Endothelial cell of umbilical vein (primary cell): ENCODE data around the gene BIN1. TPM values are rescaled to one million over a fixed set of nuclear protein-coding genes. Genes with fewer than 3 reads are reported as not detected.

Source experiments
- BruUV-seq: library from RNA; stranded (reverse); fragments of 400-500 nt; replicated peaks from 2 replicates; lab custom pipeline; 2021; lab: Mats Ljungman, UMichigan
- CTCF ChIA-PET: fragments of 300-600, 350-600 bp; sonication (Branson Sonifier 250); formaldehyde crosslinking; loops from one replicate; lab custom pipeline; 2021; ENCODE audit warnings: antibody characterized with exemption, inconsistent platforms; lab: Charles Lee
- POLR2A ChIA-PET: fragments of 300-600, 350-600 bp; sonication (Branson Sonifier 250); formaldehyde crosslinking; loops from one replicate; lab custom pipeline; 2021; ENCODE audit warnings: antibody characterized with exemption, inconsistent platforms; lab: Charles Lee
- DNase-seq: peaks from one replicate; pipeline ENCODE4 v3.0.0-alpha.2; 2011; ENCODE audit warnings: low read depth, low spot score
- FAIRE-seq: peaks from 2 replicates; lab custom pipeline; 2011; peaks lifted over from hg19 to GRCh38; lab: Jason Lieb, UNC
- H2AFZ ChIP-seq: 2 replicates; pipeline ENCODE4 v1.6.0; 2012; ENCODE audit warnings: low read depth, low read length, control low read depth, inconsistent platforms
- H3K27ac ChIP-seq: 2 replicates; pipeline ENCODE4 v1.5.1; 2011; ENCODE audit warnings: low read depth, mild to moderate bottlenecking, control low read depth, low read length, moderate library complexity; ENCODE audit not compliant: insufficient read depth
- H3K27me3 ChIP-seq, 2 experiments: 2 replicates each; pipeline versions ENCODE4 v1.6.0 to v1.6.1; 2011; ENCODE audit warnings: low read length in 2 of 2, mixed read lengths in 1 of 2; ENCODE audit not compliant: control insufficient read depth in 2 of 2, insufficient read depth in 2 of 2
- H3K36me3 ChIP-seq, 2 experiments: 2 replicates in 1 of 2; 3 replicates in 1 of 2; pipeline ENCODE4 v1.5.1; 2011; ENCODE audit warnings: low read length in 2 of 2, mild to moderate bottlenecking in 1 of 2, moderate library complexity in 1 of 2; ENCODE audit not compliant: control insufficient read depth in 2 of 2, insufficient read depth in 2 of 2; ENCODE audit errors: extremely low read depth in 1 of 2
- H3K4me1 ChIP-seq: 3 replicates; pipeline ENCODE4 v1.5.1; 2011; ENCODE audit warnings: mild to moderate bottlenecking, low read length; ENCODE audit not compliant: control insufficient read depth, insufficient read depth; ENCODE audit errors: extremely low read depth
- H3K4me2 ChIP-seq: 2 replicates; pipeline ENCODE4 v1.6.1; 2011; ENCODE audit warnings: low read length, control low read depth, mixed read lengths; ENCODE audit not compliant: insufficient read depth
- H3K4me3 ChIP-seq, 3 experiments: fragments of 200-600 bp in 1 of 3; sonication (generic), shearing (Covaris generic) in 1 of 3; replicated peaks in 1 of 3; 2 replicates each; pipeline ENCODE4 v1.5.1; 2011 to 2016; ENCODE audit warnings: control low read depth in 3 of 3, low read length in 3 of 3, mild to moderate bottlenecking in 2 of 3, inconsistent platforms in 1 of 3, low read depth in 1 of 3, moderate library complexity in 1 of 3; ENCODE audit not compliant: insufficient read depth in 1 of 3
- H3K79me2 ChIP-seq: 2 replicates; pipeline ENCODE4 v1.6.0; 2012; ENCODE audit warnings: low read length, inconsistent platforms; ENCODE audit not compliant: control insufficient read depth, insufficient read depth
- H3K9ac ChIP-seq: replicated peaks from 2 replicates; pipeline ENCODE3; 2011; ENCODE audit warnings: low read length, control low read depth; ENCODE audit not compliant: insufficient read depth; ENCODE audit errors: extremely low read depth
- H3K9me1 ChIP-seq: replicated peaks from 3 replicates; pipeline ENCODE4 v1.6.0; 2011; ENCODE audit warnings: mild to moderate bottlenecking, low read length; ENCODE audit not compliant: control insufficient read depth, insufficient read depth; ENCODE audit errors: extremely low read depth
- H3K9me3 ChIP-seq: replicated peaks from 2 replicates; pipeline ENCODE4 v1.5.1; 2012; ENCODE audit warnings: low read length, inconsistent platforms; ENCODE audit not compliant: control insufficient read depth, insufficient read depth
- H4K20me1 ChIP-seq: replicated peaks from 2 replicates; pipeline ENCODE3; 2011; ENCODE audit warnings: mild to moderate bottlenecking, low read length; ENCODE audit not compliant: control insufficient read depth, insufficient read depth; ENCODE audit errors: extremely low read depth
- EZH2 ChIP-seq: IDR thresholded peaks from 2 replicates; pipeline ENCODE4 v1.6.1; 2012; ENCODE audit warnings: borderline replicate concordance, low read depth, mild to moderate bottlenecking, moderate library complexity, low read length, inconsistent platforms; ENCODE audit not compliant: severe bottlenecking
- FOS ChIP-seq: IDR thresholded peaks from 2 replicates; pipeline ENCODE4 v1.6.1; 2011; ENCODE audit warnings: mild to moderate bottlenecking, low read length, moderate library complexity, borderline replicate concordance; ENCODE audit not compliant: insufficient read depth
- GATA2 ChIP-seq: IDR thresholded peaks from 2 replicates; pipeline ENCODE4 v1.7.0; 2011; ENCODE audit warnings: low read depth, mild to moderate bottlenecking, moderate library complexity, mixed read lengths, low read length; ENCODE audit not compliant: insufficient read length, insufficient read depth
- JUN ChIP-seq: IDR thresholded peaks from 2 replicates; pipeline ENCODE4 v1.6.1; 2011; ENCODE audit warnings: borderline replicate concordance, low read depth; ENCODE audit not compliant: insufficient read length, insufficient read depth
- MYC ChIP-seq: IDR thresholded peaks from one replicate; pipeline ENCODE4 v1.6.1; 2011; ENCODE audit warnings: mild to moderate bottlenecking, low read depth, low read length
- POLR2A ChIP-seq: IDR thresholded peaks from 2 replicates; pipeline ENCODE4 v1.6.1; 2012; ENCODE audit warnings: low read depth, mild to moderate bottlenecking, control low read depth, low read length
- POLR2AphosphoS5 ChIP-seq: IDR thresholded peaks from 2 replicates; pipeline ENCODE4 v1.6.1; 2012; ENCODE audit warnings: low read depth, mild to moderate bottlenecking, control low read depth, low read length, moderate library complexity; ENCODE audit not compliant: insufficient read depth
- dilution Hi-C: fragments of 300-500 bp; cut with MboI; formaldehyde crosslinking; loops from one replicate; pipeline ENCODE4 v1.15.0; 2019; ENCODE audit warnings: low sequenced_read_pairs; ENCODE audit not compliant: extremely low pct_ligation_motif_present
- intact Hi-C: fragments of 100-400 bp; cut with micrococcal nuclease; formaldehyde crosslinking; loops from one replicate; pipeline ENCODE4 v1.10.0; 2022
- polyA plus RNA-seq, 4 experiments: library from polyadenylated mRNA; depleted of rRNA in 3 of 4; stranded (reverse) in 3 of 4; unstranded in 1 of 4; fragments of >200 nt; gene quantifications; 2 replicates each; pipeline versions ENCODE4 v1.2.1 to v1.2.3, GENCODE V29; 2011 to 2012; ENCODE audit warnings: missing spikeins in 1 of 4
- total RNA-seq: library from RNA; stranded (reverse); gene quantifications from 2 replicates; pipeline ENCODE4 v1.2.3, GENCODE V29; 2021
- TF ChIP-seq, protein P1 (sequence below): IDR thresholded peaks from 2 replicates; pipeline ENCODE4 v1.6.1; 2011; ENCODE audit not compliant: insufficient read depth, insufficient read length
- TF ChIP-seq, protein P2 (sequence below), 2 donors: IDR thresholded peaks; 1 replicate in 1 of 2; 2 replicates in 1 of 2; pipeline ENCODE4 v1.5.1; 2011; ENCODE audit warnings: low read length in 2 of 2, mild to moderate bottlenecking in 2 of 2, moderate library complexity in 2 of 2, control low read depth in 1 of 2, inconsistent platforms in 1 of 2, low read depth in 1 of 2; ENCODE audit not compliant: insufficient read depth in 1 of 2; ENCODE audit errors: extremely low read depth in 1 of 2

The BIN1 gene
- total and polyA plus RNA-seq, 2 donors (not counting 3 experiments of a cell fraction or from before 2014, with no cell fraction given), result 26.3 to 36.9 TPM

DNA sequence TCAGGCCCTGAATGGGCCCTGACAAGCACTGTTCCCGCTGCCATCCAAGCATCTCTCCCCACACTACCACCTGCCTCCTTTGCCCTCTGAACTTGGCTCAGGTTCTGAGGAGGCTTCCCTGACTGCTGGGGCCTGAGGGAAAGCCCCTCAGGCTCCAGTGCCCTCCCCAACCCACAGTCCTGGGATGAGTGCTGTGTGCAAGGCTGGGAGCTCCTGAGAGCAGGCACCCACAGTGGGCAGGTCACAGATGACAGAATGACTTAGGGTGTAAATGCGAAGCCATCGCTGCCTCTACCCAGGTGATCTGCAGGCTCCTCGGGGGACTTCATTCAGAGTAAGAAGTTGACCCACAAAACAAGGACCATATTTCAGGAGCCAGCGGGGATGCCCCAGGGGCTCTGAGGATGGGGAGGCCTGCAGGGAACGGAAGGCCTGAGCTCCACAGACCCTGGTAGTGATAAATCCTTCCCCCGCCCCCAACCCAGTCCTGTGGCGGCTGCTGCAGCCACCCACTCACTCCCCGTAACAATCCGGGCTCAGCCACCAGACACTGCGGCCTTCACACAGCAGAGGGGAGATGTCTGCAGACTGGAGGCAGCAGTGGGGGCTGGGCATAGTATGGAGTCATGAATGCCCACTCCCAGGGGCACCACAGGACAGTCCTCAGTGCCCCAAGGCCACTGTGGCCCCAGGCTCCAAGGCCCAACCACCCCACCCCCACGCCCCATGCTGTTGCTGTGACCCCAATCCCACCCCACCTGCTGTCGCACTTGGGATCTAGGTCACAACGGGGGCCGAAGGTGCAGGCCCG is 8.9 kb downstream of the BIN1 start:
- FAIRE-seq (no peak), DNase-seq (no peak)
- Histone ChIP-seq H3K27ac (no peak overlapping the region), H3K4me3 (no peak overlapping the region), H3K9me1 (no peaks in the 10 kb centered on the region), H3K9me3 (no peaks in the 10 kb centered on the region), H3K27me3 (no peaks in the 10 kb centered on the region), H4K20me1 (no peaks in the 10 kb centered on the region), H2AFZ (no peak overlapping the region), H3K9ac (no peak overlapping the region), H3K4me2 (no peak overlapping the region), H3K79me2 (peaks cover 8% of the 10 kb centered on the region), H3K4me1 (peaks cover 11% of the 10 kb centered on the region), H3K36me3 (no peaks in the 10 kb centered on the region)
- no peak for TF ChIP-seq FOS
- TF ChIP-seq, protein P1, sequence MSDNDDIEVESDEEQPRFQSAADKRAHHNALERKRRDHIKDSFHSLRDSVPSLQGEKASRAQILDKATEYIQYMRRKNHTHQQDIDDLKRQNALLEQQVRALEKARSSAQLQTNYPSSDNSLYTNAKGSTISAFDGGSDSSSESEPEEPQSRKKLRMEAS, result no peak
- no peak for TF ChIP-seq GATA2
- TF ChIP-seq JUN, result no peak
- TF ChIP-seq EZH2, result no peak
- TF ChIP-seq POLR2AphosphoS5, result no peak
- TF ChIP-seq, protein P2, sequence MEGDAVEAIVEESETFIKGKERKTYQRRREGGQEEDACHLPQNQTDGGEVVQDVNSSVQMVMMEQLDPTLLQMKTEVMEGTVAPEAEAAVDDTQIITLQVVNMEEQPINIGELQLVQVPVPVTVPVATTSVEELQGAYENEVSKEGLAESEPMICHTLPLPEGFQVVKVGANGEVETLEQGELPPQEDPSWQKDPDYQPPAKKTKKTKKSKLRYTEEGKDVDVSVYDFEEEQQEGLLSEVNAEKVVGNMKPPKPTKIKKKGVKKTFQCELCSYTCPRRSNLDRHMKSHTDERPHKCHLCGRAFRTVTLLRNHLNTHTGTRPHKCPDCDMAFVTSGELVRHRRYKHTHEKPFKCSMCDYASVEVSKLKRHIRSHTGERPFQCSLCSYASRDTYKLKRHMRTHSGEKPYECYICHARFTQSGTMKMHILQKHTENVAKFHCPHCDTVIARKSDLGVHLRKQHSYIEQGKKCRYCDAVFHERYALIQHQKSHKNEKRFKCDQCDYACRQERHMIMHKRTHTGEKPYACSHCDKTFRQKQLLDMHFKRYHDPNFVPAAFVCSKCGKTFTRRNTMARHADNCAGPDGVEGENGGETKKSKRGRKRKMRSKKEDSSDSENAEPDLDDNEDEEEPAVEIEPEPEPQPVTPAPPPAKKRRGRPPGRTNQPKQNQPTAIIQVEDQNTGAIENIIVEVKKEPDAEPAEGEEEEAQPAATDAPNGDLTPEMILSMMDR (IDR thresholded peaks at IDR 0.05; ENCODE audit: extremely low read depth in 1 of 2, insufficient read depth in 1 of 2, low read depth in 1 of 2, low read length in 2 of 2), result no peak
- TF ChIP-seq POLR2A, result no peak
- no peak for TF ChIP-seq MYC
- POLR2A ChIA-PET, result no interaction called here
- CTCF ChIA-PET, result interaction anchor here (0.8 kb wide), 1 partner anchor 11 kb away, joined by 3 read pairs; no protein-coding TSS in a partner anchor
- no TSS peak for BruUV-seq
- intact Hi-C loops, result no loop called here
- dilution Hi-C loops, result no loop called here
